ENCODE measurements around the gene HOXC9. TPM values are rescaled to one million over a fixed set of nuclear protein-coding genes. Genes with fewer than 3 reads are reported as not detected.

Gene HOXC9
- total and polyA plus RNA-seq, 2 of the 4 experiments (the other 2 are of a cell fraction) = 0.26 TPM; not detected in 1

- H3K27me3 ChIP-seq (ENCODE audit: control insufficient read depth, insufficient read depth, low read length) = peaks cover 90% of the 10 kb centered on the region
Measured at GRCh38 chr12:54014377-54015017, 14.5 kb downstream of the HOXC9 start.

More at GRCh38 chr12:54014377-54015017, 14.5 kb downstream of the HOXC9 start:
- Histone ChIP-seq H2AFZ (replicated peaks; ENCODE audit: low read length, poor library complexity) (peak overlapping the region; percentile 32), H3K56ac (ENCODE audit: extremely low read depth, insufficient read depth, low read length) (no peak overlapping the region), H2BK20ac (ENCODE audit: low read depth, low read length) (no peak overlapping the region), H4K20me1 (ENCODE audit: insufficient read depth, low read length) (no peaks in the 10 kb centered on the region), H3K14ac (replicated peaks; ENCODE audit: low read depth, low read length) (no peak overlapping the region), H2AK5ac (ENCODE audit: low read depth, low read length) (no peak overlapping the region), H3K4me2 (ENCODE audit: low read depth, low read length) (peak overlapping the region; percentile 22; the same call in 1 of the 2 replicates), H2AK9ac (replicated peaks; ENCODE audit: low read depth, low read length, poor library complexity) (no peak overlapping the region), H2BK15ac (ENCODE audit: low read depth, low read length) (no peak overlapping the region), H3K9me1 (ENCODE audit: insufficient read depth, low read length) (no peaks in the 10 kb centered on the region), H2BK5ac (ENCODE audit: low read depth, low read length, poor library complexity, severe bottlenecking) (no peak overlapping the region), H3K4me3 (ENCODE audit: insufficient read depth, low read depth, low read length) (no peak overlapping the region), H3K9ac (ENCODE audit: low read depth, low read length) (no peak overlapping the region), H3K18ac (ENCODE audit: low read depth, low read length) (no peak overlapping the region), H2BK120ac (ENCODE audit: low read depth, low read length) (no peak overlapping the region), H3K79me1 (ENCODE audit: low read depth in 1 of 2, low read length in 2 of 2) (no peaks in the 10 kb centered on the region), H4K91ac (ENCODE audit: insufficient read depth, low read depth, low read length) (no peak overlapping the region), H4K8ac (ENCODE audit: low read depth in 2 of 2, low read length in 2 of 2) (no peak overlapping the region), H4K5ac (ENCODE audit: low read depth, low read length) (no peak overlapping the region), H3K4me1 (ENCODE audit: control insufficient read depth, insufficient read depth, low read length) (no peaks in the 10 kb centered on the region), H3K9me3 (ENCODE audit: control insufficient read depth, insufficient read depth, low read length) (peaks cover 4% of the 10 kb centered on the region), H3K23ac (ENCODE audit: low read depth, low read length) (no peak overlapping the region), H3K4ac (ENCODE audit: low read depth, low read length) (no peak overlapping the region), H3K36me3 (ENCODE audit: control insufficient read depth, insufficient read depth, low read length) (no peaks in the 10 kb centered on the region), H3K27ac (ENCODE audit: insufficient read depth, low read length) (no peak overlapping the region)
- intact Hi-C loops (cut with micrococcal nuclease) (no loop called here), in situ Hi-C loops (cut with MboI; ENCODE audit: low sequenced_read_pairs) (no loop called here), dilution Hi-C loops (cut with HindIII; ENCODE audit: low sequenced_read_pairs, unreplicated experiment) (no loop called here)
- POLR2A ChIA-PET (ENCODE audit: unreplicated experiment) = no interaction called here
- no peak for ATAC-seq (ENCODE audit: low read depth)
- no TSS peak for BruUV-seq (replicated peaks)
- CTCF ChIA-PET = no interaction called here
- DNase-seq = no peak
- TF ChIP-seq SMC3 (IDR thresholded peaks at IDR 0.05; ENCODE audit: low read depth, low read length) = no peak
- no peak for TF ChIP-seq FOS (IDR thresholded peaks at IDR 0.05; ENCODE audit: low read depth, low read length)
- no peak for TF ChIP-seq RFX5 (IDR thresholded peaks at IDR 0.05; ENCODE audit: low read depth, low read length)
- no peak for TF ChIP-seq ELK1 (IDR thresholded peaks at IDR 0.05; ENCODE audit: borderline replicate concordance, low read depth, low read length)
- TF ChIP-seq POLR2A (IDR thresholded peaks at IDR 0.05; ENCODE audit: low read depth, low read length) = no peak
- no peak for TF ChIP-seq MAZ (IDR thresholded peaks at IDR 0.05; ENCODE audit: borderline replicate concordance, low read depth, low read length)
- no peak for TF ChIP-seq CTCF (conservative IDR thresholded peaks at IDR 0.05; ENCODE audit: low read depth, low read length)
- TF ChIP-seq RAD21 (IDR thresholded peaks at IDR 0.05; ENCODE audit: low read length) = no peak
- no peak for TF ChIP-seq BHLHE40 (IDR thresholded peaks at IDR 0.05; ENCODE audit: low read depth, low read length)
- TF ChIP-seq NFE2L2 (IDR thresholded peaks at IDR 0.05; ENCODE audit: low read depth, low read length) = no peak
- no peak for TF ChIP-seq MXI1 (IDR thresholded peaks at IDR 0.05; ENCODE audit: borderline replicate concordance, low read depth, low read length)
- TF ChIP-seq CHD1 (IDR thresholded peaks at IDR 0.05; ENCODE audit: low read depth, low read length) = no peak
- no peak for TF ChIP-seq MAFK (IDR thresholded peaks at IDR 0.05; ENCODE audit: low read depth, low read length)
- TF ChIP-seq RCOR1 (IDR thresholded peaks at IDR 0.05; ENCODE audit: insufficient replicate concordance, low read length) = no peak
- TF ChIP-seq CEBPB (IDR thresholded peaks at IDR 0.05; ENCODE audit: low read depth, low read length) = no peak
- TF ChIP-seq USF2 (IDR thresholded peaks at IDR 0.05; ENCODE audit: low read depth, low read length) = no peak
- WGBS, 2 experiments (ENCODE audit: extremely low coverage in 2 of 2, insufficient read length in 1 of 2) = no CpG with 5 or more reads among the region's 36 CpGs
